SU-DHL-6 (cell line): ENCODE results near the gene RAD9A.
A peak's percentile ranks its signal among the peaks of the same experiment; 100 is the strongest.

Source experiments
- H2AFZ ChIP-seq: fragments of 200-600 bp; sonication (generic); 2 replicates; pipeline ENCODE4 v1.6.1; 2014; ENCODE audit warnings: low read depth, mild to moderate bottlenecking, moderate library complexity, mixed read lengths, antibody characterized with exemption, low read length; ENCODE audit not compliant: severe bottlenecking
- H3F3A ChIP-seq: fragments of 200-600 bp; shearing (Covaris generic); 2 replicates; pipeline ENCODE4 v1.6.0; 2016; ENCODE audit warnings: antibody characterized with exemption, mild to moderate bottlenecking; ENCODE audit not compliant: insufficient read depth
- H3K27ac ChIP-seq: fragments of 200-600 bp; sonication (generic); 2 replicates; pipeline ENCODE4 v1.5.1; 2016; ENCODE audit warnings: low read depth, mild to moderate bottlenecking, low read length, moderate library complexity, mixed read lengths
- H3K27me3 ChIP-seq: fragments of 200-600 bp; sonication (generic), shearing (Covaris generic); 2 replicates; pipeline ENCODE4 v1.6.0; 2014; ENCODE audit warnings: mild to moderate bottlenecking, low read length
- H3K36me3 ChIP-seq: fragments of 200-600 bp; sonication (generic); 2 replicates; pipeline ENCODE4 v1.6.1; 2014; ENCODE audit warnings: mild to moderate bottlenecking, low read length, mixed read lengths
- H3K4me2 ChIP-seq: fragments of 300-600, 200-600 bp; shearing (Covaris generic), sonication (generic); 2 replicates; pipeline ENCODE4 v1.6.0; 2014; ENCODE audit warnings: low read length, low read depth, mild to moderate bottlenecking; ENCODE audit not compliant: poor library complexity, severe bottlenecking
- H3K4me3 ChIP-seq: fragments of 200-600 bp; sonication (generic); 2 replicates; pipeline ENCODE4 v1.5.1; 2014; ENCODE audit warnings: antibody characterized with exemption, low read length, mild to moderate bottlenecking, mixed read lengths; ENCODE audit not compliant: insufficient read depth, poor library complexity, severe bottlenecking
- H3K79me2 ChIP-seq: fragments of 200-600 bp; sonication (generic); 2 replicates; pipeline ENCODE4 v1.6.1; 2014; ENCODE audit warnings: mild to moderate bottlenecking, low read length, moderate library complexity; ENCODE audit not compliant: insufficient read depth
- H3K9ac ChIP-seq: fragments of 200-600 bp; sonication (generic); 2 replicates; pipeline ENCODE4 v1.7.0; 2014; ENCODE audit warnings: mild to moderate bottlenecking, low read length
- H3K9me2 ChIP-seq: fragments of 200-600 bp; sonication (generic); replicated peaks from 2 replicates; pipeline ENCODE4 v1.6.1; 2014; ENCODE audit warnings: low read length; ENCODE audit not compliant: insufficient read depth
- H3K9me3 ChIP-seq: fragments of 200-600 bp; sonication (generic); 2 replicates; pipeline ENCODE4 v1.6.1; 2014; ENCODE audit warnings: low read length, mixed read lengths; ENCODE audit not compliant: insufficient read depth
- H4K20me1 ChIP-seq: fragments of 200-600 bp; sonication (generic); 2 replicates; pipeline ENCODE4 v1.6.1; 2014; ENCODE audit warnings: low read depth, mild to moderate bottlenecking, antibody characterized with exemption, low read length, moderate library complexity, mixed read lengths
- CTCF ChIP-seq: fragments of 200-600 bp; sonication (generic); IDR thresholded peaks from one replicate; pipeline ENCODE4 v1.5.1; 2017; ENCODE audit warnings: antibody characterized with exemption, mild to moderate bottlenecking, low read length, moderate library complexity; ENCODE audit not compliant: insufficient read depth, poor library complexity, severe bottlenecking
- EZH2phosphoT487 ChIP-seq: fragments of 200-600 bp; sonication (generic), shearing (Covaris generic); conservative IDR thresholded peaks from 2 replicates; pipeline ENCODE4 v1.6.1; 2018; ENCODE audit warnings: mild to moderate bottlenecking, antibody characterized with exemption, low read length, moderate library complexity, mixed read lengths

The RAD9A gene

GRCh38 chr11:67416416-67417335, 24.9 kb downstream of the RAD9A start:
- H3K9me2 ChIP-seq = no peaks in the 10 kb centered on the region
- no peaks in the 10 kb centered on the region for H3K9me3 ChIP-seq
- no peak overlapping the region for H3K4me2 ChIP-seq
- H2AFZ ChIP-seq = no peak overlapping the region
- H3K27me3 ChIP-seq = no peaks in the 10 kb centered on the region
- no peaks in the 10 kb centered on the region for H3K79me2 ChIP-seq
- H3K27ac ChIP-seq = no peak overlapping the region
- no peaks in the 10 kb centered on the region for H4K20me1 ChIP-seq
- no peak overlapping the region for H3K4me3 ChIP-seq
- no peaks in the 10 kb centered on the region for H3K36me3 ChIP-seq
- TF ChIP-seq CTCF (no peak), EZH2phosphoT487 (no peak)
- H3F3A ChIP-seq = no peaks in the 10 kb centered on the region
- H3K9ac ChIP-seq = no peak overlapping the region

GRCh38 chr11:67417425-67417824, 25.6 kb downstream of the RAD9A start:
- Histone ChIP-seq H3K27ac (no peak overlapping the region), H3K27me3 (no peaks in the 10 kb centered on the region), H3F3A (no peaks in the 10 kb centered on the region), H3K9me3 (no peaks in the 10 kb centered on the region), H3K4me2 (no peak overlapping the region), H3K36me3 (no peaks in the 10 kb centered on the region), H3K79me2 (no peaks in the 10 kb centered on the region), H2AFZ (no peak overlapping the region), H3K9ac (no peak overlapping the region), H3K9me2 (no peaks in the 10 kb centered on the region), H4K20me1 (no peaks in the 10 kb centered on the region), H3K4me3 (no peak overlapping the region)
- TF ChIP-seq EZH2phosphoT487 = no peak
- no peak for TF ChIP-seq CTCF

DNA sequence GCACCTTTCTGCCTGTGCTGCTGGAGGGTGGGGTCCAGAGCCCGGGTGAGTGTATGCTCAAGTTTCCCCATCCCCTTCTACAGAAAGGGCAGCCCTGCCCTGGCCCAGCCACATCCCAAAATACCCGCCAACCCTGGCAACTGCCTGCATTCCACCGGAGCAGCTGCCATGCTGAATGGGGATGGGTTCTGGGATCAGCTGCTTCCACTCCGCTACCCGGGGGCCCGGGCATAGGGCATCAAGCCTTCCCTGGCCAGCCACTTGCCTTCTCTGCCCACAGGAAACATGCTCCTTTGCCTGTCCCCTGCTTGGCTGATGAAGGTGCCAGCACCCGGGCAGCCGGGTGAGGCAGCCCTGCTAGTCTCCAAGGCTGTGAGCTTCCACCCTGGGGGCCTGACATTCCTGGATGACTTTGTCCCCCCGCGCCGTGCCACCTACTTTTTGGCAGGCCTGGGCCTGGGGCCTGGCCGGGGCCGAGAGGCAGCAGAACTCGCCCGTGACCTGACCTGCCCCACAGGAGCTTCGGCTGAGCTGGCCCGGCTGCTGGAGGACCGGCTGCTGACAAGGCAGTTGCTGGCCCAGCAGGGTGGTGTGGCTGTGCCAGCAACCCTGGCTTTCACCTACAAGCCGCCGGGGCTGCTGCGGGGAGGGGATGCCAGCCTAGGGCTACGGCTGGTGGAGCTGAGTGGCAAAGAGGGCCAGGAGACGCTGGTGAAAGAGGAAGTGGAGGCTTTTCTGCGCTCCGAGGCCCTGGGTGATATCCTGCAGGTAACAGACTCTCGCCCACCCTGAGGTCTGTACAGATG, 26.9 kb downstream of the RAD9A start:
- TF ChIP-seq EZH2phosphoT487 = no peak
- TF ChIP-seq CTCF = no peak
- H3F3A ChIP-seq = no peaks in the 10 kb centered on the region

More for the DNA sequence above, 26.9 kb downstream of the RAD9A start:
- Histone ChIP-seq H3K9ac (peak overlapping the region; percentile 21; the same call in 1 of the 2 replicates), H3K36me3 (no peaks in the 10 kb centered on the region), H3K9me2 (no peaks in the 10 kb centered on the region), H3K27me3 (no peaks in the 10 kb centered on the region), H3K79me2 (no peaks in the 10 kb centered on the region), H3K4me2 (peak overlapping the region; percentile 32), H2AFZ (no peak overlapping the region), H3K4me3 (no peak overlapping the region), H3K9me3 (no peaks in the 10 kb centered on the region), H4K20me1 (no peaks in the 10 kb centered on the region), H3K27ac (peak overlapping the region; percentile 32)
